Measurements from ENCODE around the gene NSG1.

Gene NSG1

GRCh38 chr4:4377732-4378460 is 9.0 kb upstream of the NSG1 start:
- Histone ChIP-seq H3K4me3 (ENCODE audit: low read length) (no peak overlapping the region), H3K9ac (ENCODE audit: low read length) (no peak overlapping the region), H3K4me1 (ENCODE audit: control insufficient read depth, low read depth, low read length) (peaks cover 5% of the 10 kb centered on the region), H3K9me3 (ENCODE audit: control insufficient read depth, low read depth, low read length) (no peaks in the 10 kb centered on the region), H3K27ac (ENCODE audit: low read length) (no peak overlapping the region), H3K36me3 (ENCODE audit: control insufficient read depth, low read depth, low read length) (no peaks in the 10 kb centered on the region), H3K27me3 (ENCODE audit: control insufficient read depth, insufficient read depth, low read length) (peaks cover 5% of the 10 kb centered on the region)

GRCh38 chr4:4379540-4380087 is 7.3 kb upstream of the NSG1 start:
- no peak overlapping the region for H3K27ac ChIP-seq (ENCODE audit: low read length)
- H3K4me1 ChIP-seq (ENCODE audit: control insufficient read depth, low read depth, low read length): peaks cover 5% of the 10 kb centered on the region
- H3K27me3 ChIP-seq (ENCODE audit: control insufficient read depth, insufficient read depth, low read length): peaks cover 19% of the 10 kb centered on the region
- no peak overlapping the region for H3K9ac ChIP-seq (ENCODE audit: low read length)
- no peaks in the 10 kb centered on the region for H3K36me3 ChIP-seq (ENCODE audit: control insufficient read depth, low read depth, low read length)
- H3K9me3 ChIP-seq (ENCODE audit: control insufficient read depth, low read depth, low read length): no peaks in the 10 kb centered on the region
- no peak overlapping the region for H3K4me3 ChIP-seq (ENCODE audit: low read length)

- H3K4me3 ChIP-seq (ENCODE audit: low read length): no peak overlapping the region
- H3K27ac ChIP-seq (ENCODE audit: low read length): no peak overlapping the region
- H3K4me1 ChIP-seq (ENCODE audit: control insufficient read depth, low read depth, low read length): peaks cover 5% of the 10 kb centered on the region
- H3K27me3 ChIP-seq (ENCODE audit: control insufficient read depth, insufficient read depth, low read length): peaks cover 54% of the 10 kb centered on the region
- H3K9me3 ChIP-seq (ENCODE audit: control insufficient read depth, low read depth, low read length): no peaks in the 10 kb centered on the region
- no peaks in the 10 kb centered on the region for H3K36me3 ChIP-seq (ENCODE audit: control insufficient read depth, low read depth, low read length)
- no peak overlapping the region for H3K9ac ChIP-seq (ENCODE audit: low read length)
Measured at GRCh38 chr4:4383085-4383484, 3.8 kb upstream of the NSG1 start.

GRCh38 chr4:4384837-4385236 is 2.1 kb upstream of the NSG1 start:
- peaks cover 70% of the 10 kb centered on the region for H3K27me3 ChIP-seq (ENCODE audit: control insufficient read depth, insufficient read depth, low read length)

GRCh38 chr4:4385729-4386295 is 1.1 kb upstream of the NSG1 start:
- Histone ChIP-seq H3K4me3 (ENCODE audit: low read length) (peak overlapping the region; percentile 61), H3K27me3 (ENCODE audit: control insufficient read depth, insufficient read depth, low read length) (peaks cover 70% of the 10 kb centered on the region), H3K9me3 (ENCODE audit: control insufficient read depth, low read depth, low read length) (no peaks in the 10 kb centered on the region), H3K27ac (ENCODE audit: low read length) (no peak overlapping the region), H3K4me1 (ENCODE audit: control insufficient read depth, low read depth, low read length) (peaks cover 5% of the 10 kb centered on the region), H3K9ac (ENCODE audit: low read length) (no peak overlapping the region), H3K36me3 (ENCODE audit: control insufficient read depth, low read depth, low read length) (no peaks in the 10 kb centered on the region)

More at GRCh38 chr4:4384837-4385236, 2.1 kb upstream of the NSG1 start:
- H3K27ac ChIP-seq (ENCODE audit: low read length): no peak overlapping the region
- H3K9ac ChIP-seq (ENCODE audit: low read length): no peak overlapping the region
- H3K9me3 ChIP-seq (ENCODE audit: control insufficient read depth, low read depth, low read length): no peaks in the 10 kb centered on the region
- H3K4me3 ChIP-seq (ENCODE audit: low read length): no peak overlapping the region
- H3K4me1 ChIP-seq (ENCODE audit: control insufficient read depth, low read depth, low read length): peaks cover 5% of the 10 kb centered on the region
- no peaks in the 10 kb centered on the region for H3K36me3 ChIP-seq (ENCODE audit: control insufficient read depth, low read depth, low read length)

GRCh38 chr4:4386296-4386735 is 586 bp upstream of the NSG1 start:
- Histone ChIP-seq H3K4me1 (ENCODE audit: control insufficient read depth, low read depth, low read length) (peaks cover 5% of the 10 kb centered on the region), H3K27me3 (ENCODE audit: control insufficient read depth, insufficient read depth, low read length) (peaks cover 70% of the 10 kb centered on the region), H3K4me3 (ENCODE audit: low read length) (peak overlapping the region; percentile 61), H3K36me3 (ENCODE audit: control insufficient read depth, low read depth, low read length) (no peaks in the 10 kb centered on the region), H3K9ac (ENCODE audit: low read length) (peak overlapping the region; percentile 50), H3K9me3 (ENCODE audit: control insufficient read depth, low read depth, low read length) (no peaks in the 10 kb centered on the region), H3K27ac (ENCODE audit: low read length) (no peak overlapping the region)

- no peaks in the 10 kb centered on the region for H3K4me1 ChIP-seq (ENCODE audit: control insufficient read depth, low read depth, low read length)
- H3K27me3 ChIP-seq (ENCODE audit: control insufficient read depth, insufficient read depth, low read length): peaks cover 66% of the 10 kb centered on the region
- no peaks in the 10 kb centered on the region for H3K9me3 ChIP-seq (ENCODE audit: control insufficient read depth, low read depth, low read length)
- peak overlapping the region; percentile 61 for H3K4me3 ChIP-seq (ENCODE audit: low read length)
- H3K27ac ChIP-seq (ENCODE audit: low read length): no peak overlapping the region
- no peaks in the 10 kb centered on the region for H3K36me3 ChIP-seq (ENCODE audit: control insufficient read depth, low read depth, low read length)
- H3K9ac ChIP-seq (ENCODE audit: low read length): peak overlapping the region; percentile 50
Measured at GRCh38 chr4:4387531-4388310, 819 bp downstream of the NSG1 start.

- no peaks in the 10 kb centered on the region for H3K4me1 ChIP-seq (ENCODE audit: control insufficient read depth, low read depth, low read length)
- peaks cover 63% of the 10 kb centered on the region for H3K27me3 ChIP-seq (ENCODE audit: control insufficient read depth, insufficient read depth, low read length)
- H3K36me3 ChIP-seq (ENCODE audit: control insufficient read depth, low read depth, low read length): no peaks in the 10 kb centered on the region
- no peak overlapping the region for H3K9ac ChIP-seq (ENCODE audit: low read length)
- H3K4me3 ChIP-seq (ENCODE audit: low read length): peak overlapping the region; percentile 61
- H3K27ac ChIP-seq (ENCODE audit: low read length): no peak overlapping the region
- no peaks in the 10 kb centered on the region for H3K9me3 ChIP-seq (ENCODE audit: control insufficient read depth, low read depth, low read length)
Measured at GRCh38 chr4:4388311-4388790, 1.4 kb downstream of the NSG1 start.

- Histone ChIP-seq H3K36me3 (ENCODE audit: control insufficient read depth, low read depth, low read length) (no peaks in the 10 kb centered on the region), H3K9ac (ENCODE audit: low read length) (no peak overlapping the region), H3K4me3 (ENCODE audit: low read length) (no peak overlapping the region), H3K27me3 (ENCODE audit: control insufficient read depth, insufficient read depth, low read length) (peaks cover 56% of the 10 kb centered on the region), H3K9me3 (ENCODE audit: control insufficient read depth, low read depth, low read length) (no peaks in the 10 kb centered on the region), H3K27ac (ENCODE audit: low read length) (no peak overlapping the region), H3K4me1 (ENCODE audit: control insufficient read depth, low read depth, low read length) (no peaks in the 10 kb centered on the region)
Measured at GRCh38 chr4:4388836-4389575, 2.1 kb downstream of the NSG1 start.

- no peaks in the 10 kb centered on the region for H3K9me3 ChIP-seq (ENCODE audit: control insufficient read depth, low read depth, low read length)
- H3K4me3 ChIP-seq (ENCODE audit: low read length): no peak overlapping the region
- no peak overlapping the region for H3K9ac ChIP-seq (ENCODE audit: low read length)
- H3K27ac ChIP-seq (ENCODE audit: low read length): no peak overlapping the region
- H3K4me1 ChIP-seq (ENCODE audit: control insufficient read depth, low read depth, low read length): no peaks in the 10 kb centered on the region
- H3K27me3 ChIP-seq (ENCODE audit: control insufficient read depth, insufficient read depth, low read length): peaks cover 46% of the 10 kb centered on the region
- no peaks in the 10 kb centered on the region for H3K36me3 ChIP-seq (ENCODE audit: control insufficient read depth, low read depth, low read length)
Measured at GRCh38 chr4:4390046-4390445, 3.1 kb downstream of the NSG1 start.

Data from iPS-18a (cell line).